Measurements from ENCODE around the gene CAMKMT.
"Not testable (repeated sequence)": the region's sequence is repeated elsewhere in the genome, so short reads cannot be mapped to it uniquely, and the experiment has no call there.

CAMKMT gene

DNA sequence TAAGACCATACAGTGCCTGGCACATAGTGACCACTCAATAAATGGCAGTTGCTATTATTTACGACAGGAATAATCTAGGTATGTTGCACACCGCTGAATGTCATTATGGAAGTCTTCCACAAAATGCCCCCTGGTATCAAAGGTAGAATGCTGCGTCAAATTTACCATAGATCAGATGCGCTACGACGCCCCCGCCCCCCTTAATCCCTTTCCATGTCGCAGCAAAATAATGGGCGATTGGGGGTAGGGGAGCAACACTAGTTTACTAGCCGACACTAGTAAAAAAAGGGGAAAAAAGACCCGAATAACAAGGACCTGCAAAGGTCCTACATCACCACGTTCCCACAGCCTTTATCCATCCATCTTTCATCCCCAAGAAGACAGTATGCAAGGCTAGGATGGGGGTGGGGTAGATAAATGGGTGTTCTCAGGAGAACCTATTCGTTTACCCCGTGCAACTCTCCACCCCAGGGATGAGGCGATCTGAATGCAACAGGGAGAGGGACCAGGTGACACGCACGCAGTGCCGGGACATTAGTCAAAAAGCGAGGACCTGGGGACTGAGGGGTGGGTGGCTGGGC, 908 bp upstream of the CAMKMT start:
- peak; percentile 17 for DNase-seq (ENCODE audit: low read depth, low spot score)

DNA sequence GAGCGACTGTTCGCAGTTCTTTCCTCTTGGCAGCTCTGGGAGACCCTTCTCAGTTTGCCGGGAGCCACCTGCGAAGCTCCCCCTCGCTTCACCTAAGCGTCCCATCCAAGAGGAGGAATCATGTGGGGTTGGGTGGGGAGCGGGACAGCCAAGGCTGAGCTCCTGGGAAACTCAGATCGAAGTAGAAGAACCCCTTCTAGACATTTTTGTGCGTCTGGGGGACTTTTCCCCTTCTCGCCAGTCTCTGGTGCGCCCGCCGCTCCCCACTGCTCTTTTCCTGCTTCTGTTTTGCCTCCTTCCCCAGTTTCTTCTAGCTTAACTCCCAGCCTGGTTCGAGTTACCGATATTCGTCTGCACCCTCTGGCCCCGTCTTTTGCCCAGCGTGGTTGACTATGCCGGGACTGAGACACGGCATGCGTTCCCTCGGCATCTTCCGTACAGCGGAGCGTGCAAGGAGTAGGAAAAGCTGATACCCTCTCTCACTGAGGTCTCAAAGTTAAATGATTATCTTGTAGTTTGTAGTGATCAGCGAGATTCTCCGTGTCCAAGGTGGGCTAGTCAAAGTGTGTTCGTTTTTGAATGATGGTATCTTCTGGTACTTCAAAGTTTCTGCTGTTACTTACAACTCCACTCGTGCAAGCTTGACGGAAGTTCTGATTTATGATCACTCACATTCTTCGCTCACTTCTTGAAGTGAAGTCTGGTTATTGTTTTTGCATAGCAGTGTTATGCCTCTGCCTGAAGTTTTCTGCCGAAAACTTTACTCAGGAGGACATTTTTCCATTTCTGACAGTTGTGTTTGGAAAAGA, 664 bp downstream of the CAMKMT start:
- no peak for DNase-seq (ENCODE audit: low read depth, low spot score)

DNA sequence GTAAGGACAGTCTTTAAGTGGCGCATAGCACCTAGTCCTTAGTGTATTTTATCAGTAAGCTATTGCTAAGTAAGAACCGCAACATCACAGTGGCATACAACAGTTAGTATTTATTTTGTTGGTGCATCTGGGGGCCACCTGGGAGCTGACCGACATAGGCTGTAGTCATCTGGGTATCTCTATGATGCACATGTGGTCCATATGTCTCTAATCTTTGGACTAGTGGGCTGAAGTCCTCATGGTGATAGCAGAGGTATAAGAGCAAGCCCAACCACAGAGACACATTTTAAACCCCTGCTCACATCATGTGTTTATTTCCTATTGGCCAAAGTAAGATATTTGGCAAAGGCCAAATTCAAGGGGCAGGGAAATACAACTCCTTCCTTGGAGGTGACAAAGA, 2.9 kb downstream of the CAMKMT start:
- DNase-seq (ENCODE audit: low read depth, low spot score): no peak

DNA sequence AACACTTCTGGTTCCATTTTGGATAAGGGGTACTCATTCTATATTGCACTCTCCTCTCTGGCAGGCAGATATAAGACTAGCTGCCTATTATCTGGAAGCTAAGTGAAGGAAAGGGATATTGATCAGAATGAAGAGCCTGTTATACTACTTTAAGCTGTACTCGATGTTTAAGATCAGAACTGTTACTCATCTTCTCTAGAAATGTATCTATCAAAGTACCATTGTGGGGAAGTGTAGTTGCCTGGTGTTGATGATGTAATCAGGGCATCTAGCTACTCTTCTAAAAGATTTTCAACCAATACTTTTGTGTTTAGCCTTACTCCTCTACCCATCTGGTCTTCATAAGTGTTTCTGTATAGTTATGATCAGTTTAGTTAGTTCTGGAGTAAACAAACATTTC, 5.8 kb downstream of the CAMKMT start:
- DNase-seq (ENCODE audit: low read depth, low spot score): no peak

DNA sequence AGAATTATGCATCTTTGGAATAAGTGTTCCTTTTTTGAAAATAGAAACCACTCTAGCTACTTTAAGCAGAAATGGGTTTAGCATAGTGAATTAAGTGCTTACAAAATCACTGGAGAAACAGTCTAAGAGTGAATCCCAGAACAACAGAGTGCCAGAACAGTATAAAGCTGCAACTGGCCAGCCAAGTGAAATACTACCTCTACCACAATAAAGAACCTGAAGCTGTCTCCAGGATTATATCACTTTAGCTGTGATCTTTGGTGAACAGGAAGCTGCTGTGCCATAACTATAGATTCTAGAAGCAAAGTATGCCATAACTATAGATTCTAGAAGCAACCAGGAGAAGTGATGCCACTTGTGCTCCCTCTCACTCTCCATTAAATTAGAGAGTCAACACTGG, 7.6 kb downstream of the CAMKMT start:
- no peak for DNase-seq (ENCODE audit: low read depth, low spot score)

DNA sequence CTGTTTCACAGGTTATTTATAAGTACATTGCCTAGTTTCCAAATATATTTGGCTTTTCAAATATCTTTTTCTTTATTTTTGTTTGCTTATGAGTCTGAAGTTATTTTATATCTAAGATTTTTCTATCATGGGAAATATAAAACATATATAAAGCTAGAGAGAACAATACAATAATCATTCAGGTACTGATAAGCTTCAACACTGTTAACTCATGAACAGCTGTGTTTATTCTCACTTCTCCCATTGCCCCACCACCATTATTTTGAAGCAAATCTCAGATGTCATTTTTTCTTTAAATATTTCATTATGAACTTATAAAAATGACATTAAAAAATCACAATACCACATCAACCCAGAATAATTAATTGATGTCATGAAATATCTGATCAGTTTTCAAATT, 9.7 kb downstream of the CAMKMT start:
- DNase-seq (ENCODE audit: low read depth, low spot score): no peak

DNA sequence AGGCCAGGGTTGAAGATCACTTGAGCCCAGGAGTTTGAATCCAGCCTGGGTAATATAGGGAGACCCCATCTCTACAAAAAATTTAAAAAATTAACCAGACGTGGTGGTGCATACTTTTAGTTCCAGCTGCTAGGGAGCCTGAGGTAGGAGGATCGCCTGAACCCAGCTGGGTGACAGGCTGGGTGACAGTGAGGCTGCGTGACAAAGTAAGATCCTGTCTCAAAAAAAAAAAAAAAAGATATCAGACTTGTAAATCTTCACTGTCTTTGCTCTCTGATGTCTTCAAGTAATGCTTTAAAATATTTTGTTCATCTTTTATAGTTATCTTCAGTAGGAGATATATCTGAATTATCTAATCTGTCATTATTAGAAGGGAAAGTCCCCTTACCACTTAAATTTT, 10.5 kb downstream of the CAMKMT start:
- no peak for DNase-seq (ENCODE audit: low read depth, low spot score)

DNA sequence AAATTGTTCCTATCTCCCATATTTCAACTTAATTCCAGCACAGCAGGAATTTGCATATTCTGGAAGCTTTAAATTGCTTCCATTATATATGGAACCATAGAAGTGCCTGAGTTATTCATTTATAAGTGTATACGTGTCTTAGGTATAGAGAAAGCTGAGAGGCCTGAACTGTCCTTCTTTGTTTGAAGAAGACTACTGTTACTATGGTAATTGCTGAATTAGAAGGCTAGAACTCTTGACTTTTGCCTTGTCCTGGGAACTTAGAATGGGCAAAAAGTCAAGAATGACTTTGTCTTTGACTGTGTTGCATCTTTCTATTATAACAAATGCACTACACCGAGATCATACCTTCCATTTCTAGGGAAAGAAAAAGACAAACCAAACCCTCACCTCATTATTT, 15.7 kb downstream of the CAMKMT start:
- DNase-seq (ENCODE audit: low read depth, low spot score): no peak

DNA sequence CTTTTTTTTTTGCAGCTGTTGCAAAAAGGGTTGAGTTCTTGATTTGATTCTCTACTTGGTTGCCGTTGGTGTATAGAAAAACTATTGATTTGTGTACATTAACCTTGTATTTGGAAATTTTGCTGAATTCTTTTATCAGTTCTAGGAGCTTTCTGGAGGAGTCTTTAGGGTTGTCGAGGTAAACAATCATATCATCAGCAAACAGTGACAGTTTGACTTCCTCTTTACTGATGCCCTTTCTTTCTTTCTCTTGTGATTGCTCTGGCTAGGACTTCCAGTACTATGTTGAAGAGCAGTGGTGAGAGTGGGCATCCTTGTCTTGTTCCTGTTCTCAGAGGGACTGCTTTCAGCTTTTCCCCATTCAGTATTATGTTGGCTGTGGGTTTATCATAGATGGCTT, 23.5 kb downstream of the CAMKMT start:
- DNase-seq (ENCODE audit: low read depth, low spot score): not testable (repeated sequence)

DNA sequence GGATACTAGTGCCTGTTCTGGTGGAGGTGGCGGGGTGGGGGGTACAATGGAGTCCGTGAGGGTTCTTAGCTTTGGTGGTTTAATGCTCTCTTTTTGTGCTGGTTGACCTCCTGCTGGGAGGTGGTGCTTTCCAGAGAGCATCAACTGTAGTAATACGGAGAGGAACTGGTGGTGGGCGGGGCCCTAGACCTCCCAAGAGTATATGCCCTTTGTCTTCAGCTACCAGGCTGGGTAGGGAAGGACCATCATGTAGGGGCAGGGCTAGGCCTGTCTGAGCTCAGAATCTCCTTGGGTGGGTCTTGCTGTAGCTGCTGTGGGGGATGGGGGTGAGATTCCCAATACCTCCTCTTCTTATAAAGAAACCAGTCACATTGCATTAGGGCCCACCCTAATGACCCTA, 27.1 kb downstream of the CAMKMT start:
- no peak for DNase-seq (ENCODE audit: low read depth, low spot score)

DNA sequence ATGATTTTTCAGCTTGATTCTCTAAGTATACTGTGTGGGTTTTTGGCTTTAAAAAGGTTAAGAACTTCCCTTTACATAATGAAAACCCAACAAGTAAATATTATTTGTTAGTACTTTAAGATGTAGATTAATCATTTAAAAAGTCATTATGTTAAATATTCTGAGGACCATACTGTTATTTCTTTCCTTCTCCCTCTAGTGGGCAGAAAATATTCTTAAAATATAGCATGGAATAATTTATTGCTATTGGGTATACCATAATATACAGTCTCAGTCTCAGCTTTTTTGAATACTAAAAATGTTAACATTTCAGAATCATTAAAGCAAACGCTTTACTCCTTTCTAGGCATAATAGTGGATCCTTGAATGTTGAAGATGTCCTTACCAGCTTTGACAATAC, 28.1 kb downstream of the CAMKMT start:
- no peak for DNase-seq (ENCODE audit: low read depth, low spot score)

DNA sequence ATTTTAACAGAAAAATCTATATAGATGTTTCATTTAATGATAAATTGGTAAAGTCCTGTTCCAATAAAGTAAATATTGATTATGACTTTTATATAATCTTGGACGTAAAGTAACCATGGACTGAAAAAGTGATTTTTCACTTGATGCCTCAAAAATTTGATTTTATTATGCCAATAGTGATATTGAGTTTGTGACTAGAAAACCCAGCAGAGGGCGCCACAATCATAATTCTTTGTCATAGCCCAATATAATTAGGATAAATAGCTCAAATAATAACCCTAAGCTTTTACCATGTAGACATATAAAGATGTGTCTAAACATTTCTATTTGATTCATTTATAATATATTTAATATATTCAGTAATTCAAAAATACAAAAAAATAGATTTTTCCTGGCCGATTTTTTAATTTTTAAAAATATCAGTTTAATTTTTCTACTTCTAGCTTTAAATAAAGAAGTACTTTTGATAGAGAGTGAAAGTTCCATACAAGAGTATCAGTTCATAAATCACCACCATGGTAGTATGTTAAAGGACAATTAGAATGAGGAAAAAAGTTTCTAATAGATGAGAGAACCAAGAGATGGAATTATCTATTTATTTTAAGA, 30.7 kb downstream of the CAMKMT start:
- peak; percentile 21 for DNase-seq (ENCODE audit: low read depth, low spot score)

DNA sequence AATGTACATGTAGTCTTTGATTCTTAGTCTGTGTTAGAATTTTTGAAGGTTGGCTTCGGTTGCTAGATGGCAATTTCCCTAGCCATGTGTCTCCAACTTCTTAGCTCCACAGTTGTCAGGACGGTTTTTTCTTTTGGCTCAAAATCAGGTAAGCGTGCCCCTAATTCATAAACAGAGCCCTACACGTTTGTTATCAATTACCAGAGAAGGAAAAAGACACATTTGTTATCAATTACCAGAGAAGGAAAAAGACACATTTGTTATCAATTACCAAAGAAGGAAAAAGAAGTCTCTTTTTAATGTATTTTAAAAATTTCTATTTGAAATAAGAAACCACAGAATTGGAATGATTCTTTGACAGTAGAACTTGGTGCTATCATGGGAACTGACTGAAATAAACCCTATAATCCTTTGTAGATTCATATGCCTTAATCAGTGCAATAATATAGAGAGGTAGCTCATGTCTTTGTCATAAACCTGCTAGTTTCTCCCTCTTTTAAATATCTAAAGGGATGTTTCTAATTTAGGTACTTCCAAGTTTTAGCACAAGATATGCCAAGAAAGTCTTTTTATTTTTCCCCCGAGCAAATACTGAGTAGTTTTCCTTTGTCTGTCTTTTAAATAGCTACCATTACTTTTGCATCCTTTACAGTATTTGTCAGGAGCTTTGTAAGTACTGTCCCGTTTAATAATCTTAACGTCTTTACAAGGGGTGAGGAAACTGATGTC, 35.9 kb downstream of the CAMKMT start:
- DNase-seq (ENCODE audit: low read depth, low spot score): no peak

DNA sequence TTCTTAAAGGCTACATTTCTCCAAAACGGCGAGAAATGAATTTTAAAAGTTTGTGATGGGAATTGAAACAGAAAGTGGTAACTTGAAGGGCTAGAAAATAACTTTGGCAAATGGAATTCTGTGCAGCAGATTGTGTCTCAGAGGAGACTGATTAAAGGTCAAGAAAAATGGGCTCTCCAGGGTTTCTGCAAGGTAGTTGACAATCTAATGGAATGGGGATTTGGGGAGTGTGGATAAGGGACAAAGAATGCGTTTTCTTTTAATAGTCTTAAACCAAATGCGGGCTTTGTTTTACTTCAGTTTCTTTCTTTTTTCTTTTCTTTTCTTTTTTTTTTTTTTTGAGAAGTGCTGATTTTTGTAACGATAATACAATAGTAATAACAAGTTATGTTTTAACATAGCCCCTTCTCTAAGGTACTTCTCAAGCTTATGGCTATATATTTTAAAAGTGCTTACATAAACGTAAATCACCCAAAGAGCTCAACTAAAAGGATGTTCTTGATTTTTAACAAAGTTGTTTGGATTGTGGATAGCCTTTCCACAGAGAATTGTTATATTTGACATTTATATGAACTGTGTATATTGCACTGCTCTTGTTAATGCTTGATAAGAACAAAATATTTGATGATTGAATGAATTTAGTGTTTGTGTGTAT, 36.6 kb downstream of the CAMKMT start:
- no peak for DNase-seq (ENCODE audit: low read depth, low spot score)

DNA sequence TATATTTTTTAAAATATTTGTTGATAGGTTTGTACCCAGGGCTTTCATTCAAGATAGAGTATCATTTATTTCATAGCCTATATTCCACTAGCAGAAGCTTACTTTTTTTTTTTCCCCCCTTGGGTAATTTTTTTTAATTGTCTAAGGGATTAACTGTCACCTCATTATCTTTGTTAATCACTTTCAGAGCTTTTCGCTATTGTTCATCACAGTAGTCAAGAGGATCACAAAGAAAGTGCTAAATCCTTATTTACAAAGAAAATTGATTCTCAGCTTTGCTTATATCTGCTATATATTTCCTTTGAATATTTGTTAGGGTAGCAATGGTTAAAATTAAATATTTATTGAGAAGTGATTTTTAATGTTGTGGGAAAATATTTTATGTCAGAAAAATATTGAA, 59.0 kb downstream of the CAMKMT start:
- no peak for DNase-seq (ENCODE audit: low read depth, low spot score)

DNA sequence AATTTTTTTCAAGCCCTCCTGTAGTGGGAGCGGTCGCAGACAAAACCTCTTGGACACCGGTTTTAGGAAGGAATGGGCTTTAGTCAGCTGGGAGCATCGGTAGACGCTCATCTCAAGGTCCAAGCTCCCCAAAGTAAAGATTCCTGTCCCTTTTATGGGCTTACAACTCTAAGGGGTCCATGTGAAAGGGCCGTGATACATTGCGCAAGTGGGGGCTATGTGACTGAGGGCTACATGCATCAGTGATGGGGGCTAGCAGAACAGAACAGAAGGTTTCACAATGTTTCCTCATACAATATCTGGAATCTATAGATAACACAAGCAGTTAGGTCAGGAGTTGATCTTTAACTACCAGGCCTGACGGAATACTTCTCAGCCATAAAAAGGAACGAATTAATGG, 62.5 kb downstream of the CAMKMT start:
- no peak for DNase-seq (ENCODE audit: low read depth, low spot score)

DNA sequence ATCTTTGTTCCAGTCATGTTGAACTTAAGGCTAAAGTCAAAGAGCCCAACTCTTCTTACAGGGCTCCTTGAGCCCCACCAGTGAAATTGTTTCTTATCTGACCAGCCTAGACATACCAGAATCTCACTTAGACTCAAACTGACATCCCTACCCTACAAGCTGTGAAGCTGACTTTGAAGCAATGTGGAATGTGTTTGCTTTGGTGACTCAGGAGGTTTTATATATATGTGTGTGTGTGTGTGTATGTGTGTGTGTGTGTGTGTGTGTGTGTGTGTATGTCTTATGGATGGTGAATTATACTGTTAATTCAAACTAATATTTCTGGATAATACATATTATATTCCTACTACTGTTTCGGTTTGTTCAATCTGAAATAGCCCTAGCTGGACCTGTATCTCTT, 67.3 kb downstream of the CAMKMT start:
- DNase-seq (ENCODE audit: low read depth, low spot score): no peak

DNA sequence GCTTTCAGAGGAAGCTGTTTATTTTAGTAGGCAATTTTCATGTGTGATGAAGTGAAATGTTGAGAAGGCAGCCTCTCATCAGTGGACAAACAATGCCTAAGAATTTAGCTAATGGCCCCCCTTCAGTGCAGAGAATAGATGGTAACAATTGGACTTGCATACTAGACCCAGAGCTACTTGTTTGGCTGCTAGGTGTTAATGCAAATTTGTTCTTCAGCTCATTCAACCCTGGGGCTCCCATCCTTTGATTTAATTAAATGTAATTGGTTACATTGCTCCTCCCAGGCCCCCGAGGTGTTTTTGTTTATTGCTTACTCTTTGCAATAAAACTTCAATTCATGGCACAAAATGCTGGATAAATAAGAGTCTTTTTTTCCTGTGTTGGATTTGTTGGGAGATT, 68.6 kb downstream of the CAMKMT start:
- no peak for DNase-seq (ENCODE audit: low read depth, low spot score)

DNA sequence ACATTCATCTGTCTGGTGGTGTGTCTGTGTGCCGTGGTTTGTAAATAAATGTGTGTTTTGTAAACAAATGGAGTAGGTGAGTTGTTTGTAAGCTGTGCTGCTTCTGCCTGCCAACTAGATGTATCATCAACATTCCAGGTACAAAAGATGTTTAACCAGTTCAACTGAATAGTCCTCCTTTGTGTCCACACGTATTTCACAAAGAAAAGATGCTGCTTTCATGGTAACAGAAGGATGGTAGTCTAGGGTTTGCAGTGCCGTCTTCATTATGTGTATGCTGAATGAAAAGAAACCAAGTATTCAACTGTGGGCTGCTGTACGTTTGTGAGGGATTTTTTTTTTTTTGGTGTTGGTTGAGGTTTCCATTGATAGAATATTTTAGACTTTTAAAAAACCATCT, 72.1 kb downstream of the CAMKMT start:
- DNase-seq (ENCODE audit: low read depth, low spot score): no peak

DNA sequence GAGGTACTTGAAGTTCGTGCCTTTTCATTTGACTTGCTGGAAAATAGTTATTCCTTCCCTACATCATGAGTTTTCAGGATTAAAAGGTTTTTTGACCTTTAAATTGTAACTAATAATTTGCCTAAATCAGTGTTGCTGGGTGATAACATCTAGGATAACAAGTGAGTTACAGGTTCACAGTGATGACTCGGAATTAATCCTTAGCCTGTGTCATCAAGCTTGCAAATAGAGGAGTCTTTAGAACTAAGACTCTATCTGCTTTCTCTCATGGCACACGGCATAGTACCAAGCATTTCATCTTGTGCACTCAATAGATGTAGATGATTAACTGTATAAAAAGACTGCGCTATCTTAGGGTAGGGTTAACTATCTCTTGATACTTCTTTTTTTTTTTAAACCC, 79.5 kb downstream of the CAMKMT start:
- no peak for DNase-seq (ENCODE audit: low read depth, low spot score)

DNA sequence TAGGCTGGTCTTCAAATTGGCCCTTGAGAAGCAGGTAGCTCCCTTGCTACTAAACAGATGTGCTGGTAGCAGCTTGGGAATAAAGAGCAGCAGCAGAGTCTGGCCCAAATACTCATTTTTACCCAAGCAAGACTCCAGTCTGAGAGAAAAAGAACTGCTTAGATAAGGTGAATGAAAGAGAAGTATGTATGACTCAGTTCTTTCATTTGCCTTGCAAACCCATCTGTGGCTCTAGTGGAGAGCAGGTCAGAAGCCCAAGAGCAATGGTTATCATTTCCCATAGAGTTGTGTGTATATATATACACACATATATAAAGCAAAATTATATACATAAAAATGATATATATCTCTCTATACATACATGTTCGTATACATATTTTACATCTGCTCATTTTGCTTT, 80.3 kb downstream of the CAMKMT start:
- DNase-seq (ENCODE audit: low read depth, low spot score): no peak

DNA sequence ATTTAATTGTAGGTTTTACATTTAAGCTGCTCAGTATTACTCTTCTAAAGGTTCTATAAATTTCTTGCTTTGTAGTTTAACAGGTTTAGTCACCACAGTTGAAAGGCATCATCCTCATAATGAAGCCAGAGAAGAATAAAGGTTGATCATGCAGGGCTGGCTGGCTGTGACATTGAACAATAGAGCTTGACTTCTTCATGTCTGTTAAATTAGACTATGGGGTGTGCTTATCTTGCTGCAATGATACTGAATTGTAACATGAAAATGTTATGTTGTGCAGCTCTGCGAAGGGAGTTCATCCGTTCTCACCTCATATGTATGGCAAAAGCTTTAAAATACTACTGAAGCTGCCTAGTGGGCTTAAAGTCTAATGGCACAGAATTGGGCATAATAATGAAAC, 81.8 kb downstream of the CAMKMT start:
- DNase-seq (ENCODE audit: low read depth, low spot score): no peak
